Liver (tissue), 9 donors: ENCODE results near the gene USP16. TPM values are rescaled to one million over a fixed set of nuclear protein-coding genes. Genes with fewer than 3 reads are reported as not detected.

Source experiments
- DNase-seq: peaks from one replicate; pipeline ENCODE4 v3.0.0-alpha.2; 2017; ENCODE audit warnings: low spot score
- H3K27ac ChIP-seq, 2 donors: one replicate each; pipeline ENCODE4 v1.7.0; 2013; ENCODE audit warnings: inconsistent platforms in 2 of 2, low read length in 2 of 2, control low read depth in 1 of 2, low read depth in 1 of 2, mild to moderate bottlenecking in 1 of 2
- H3K27me3 ChIP-seq, 4 donors: one replicate each; pipeline versions ENCODE4 v1.6.1 to v1.7.0; 2013; ENCODE audit warnings: low read length in 3 of 4, inconsistent platforms in 1 of 4, mild to moderate bottlenecking in 1 of 4, moderate library complexity in 1 of 4; ENCODE audit not compliant: control insufficient read depth in 4 of 4, insufficient read depth in 4 of 4
- H3K36me3 ChIP-seq, 4 donors: one replicate each; pipeline versions ENCODE4 v1.6.1 to v1.7.0; 2013; ENCODE audit warnings: low read length in 3 of 4, mild to moderate bottlenecking in 3 of 4, low read depth in 1 of 4, moderate library complexity in 1 of 4; ENCODE audit not compliant: control insufficient read depth in 4 of 4, insufficient read depth in 3 of 4
- H3K4me1 ChIP-seq, 4 donors: one replicate each; pipeline versions ENCODE4 v1.6.1 to v1.7.0; 2013; ENCODE audit warnings: low read length in 3 of 4, mild to moderate bottlenecking in 3 of 4, moderate library complexity in 1 of 4; ENCODE audit not compliant: control insufficient read depth in 4 of 4, insufficient read depth in 4 of 4
- H3K4me3 ChIP-seq, 3 donors: one replicate each; pipeline versions ENCODE4 v1.6.1 to v1.7.0; 2013; ENCODE audit warnings: low read length in 3 of 3, control low read depth in 1 of 3, low read depth in 1 of 3, mild to moderate bottlenecking in 1 of 3
- H3K9ac ChIP-seq, 2 donors: one replicate each; pipeline ENCODE4 v1.7.0; 2013; ENCODE audit warnings: low read length in 2 of 2, mild to moderate bottlenecking in 2 of 2, moderate library complexity in 2 of 2, control low read depth in 1 of 2, low read depth in 1 of 2
- H3K9me3 ChIP-seq, 4 donors: one replicate each; pipeline versions ENCODE4 v1.6.1 to v1.7.0; 2013; ENCODE audit warnings: low read length in 3 of 4; ENCODE audit not compliant: control insufficient read depth in 4 of 4
- ATF3 ChIP-seq: IDR thresholded peaks from 2 replicates; pipeline ENCODE4 v1.6.1; 2016; ENCODE audit warnings: antibody characterized with exemption
- CTCF ChIP-seq: fragments of 150-350 bp; IDR thresholded peaks from 2 replicates; pipeline ENCODE4 v1.5.1; 2017; ENCODE audit warnings: improper control_type of control experiment, low read depth, low read length; ENCODE audit not compliant: missing input control
- EGR1 ChIP-seq, 2 donors: IDR thresholded peaks; 2 replicates each; pipeline ENCODE4 v1.6.1; 2016 to 2018; ENCODE audit warnings: antibody characterized with exemption in 2 of 2, low read depth in 2 of 2
- FOXA1 ChIP-seq: IDR thresholded peaks from 2 replicates; pipeline ENCODE4 v1.6.1; 2016; ENCODE audit warnings: antibody characterized with exemption
- FOXA2 ChIP-seq: IDR thresholded peaks from 2 replicates; pipeline ENCODE4 v1.6.1; 2016; ENCODE audit warnings: antibody characterized with exemption
- GABPA ChIP-seq, 2 donors: IDR thresholded peaks in 1 of 2; conservative IDR thresholded peaks in 1 of 2; 2 replicates each; pipeline ENCODE4 v1.6.1; 2016; ENCODE audit warnings: antibody characterized with exemption in 2 of 2, mild to moderate bottlenecking in 1 of 2, moderate library complexity in 1 of 2
- HNF4A ChIP-seq, 2 donors: conservative IDR thresholded peaks; 2 replicates each; pipeline ENCODE4 v1.6.1; 2016; ENCODE audit warnings: antibody characterized with exemption in 2 of 2, mild to moderate bottlenecking in 2 of 2
- HNF4G ChIP-seq: IDR thresholded peaks from 2 replicates; pipeline ENCODE4 v1.6.1; 2016; ENCODE audit warnings: antibody characterized with exemption
- JUND ChIP-seq, 2 donors: IDR thresholded peaks; 2 replicates each; pipeline ENCODE4 v1.6.1; 2016; ENCODE audit warnings: antibody characterized with exemption in 2 of 2
- MAX ChIP-seq: IDR thresholded peaks from 2 replicates; pipeline ENCODE4 v1.6.1; 2016; ENCODE audit warnings: antibody characterized with exemption
- NR2F2 ChIP-seq: IDR thresholded peaks from 2 replicates; pipeline ENCODE4 v1.6.1; 2016; ENCODE audit warnings: antibody characterized with exemption
- RAD21 ChIP-seq, 2 donors: IDR thresholded peaks; 2 replicates each; pipeline ENCODE4 v1.6.1; 2016; ENCODE audit warnings: antibody characterized with exemption in 2 of 2, mild to moderate bottlenecking in 2 of 2
- REST ChIP-seq: IDR thresholded peaks from 2 replicates; pipeline ENCODE4 v1.6.1; 2016; ENCODE audit warnings: antibody characterized with exemption, mild to moderate bottlenecking
- RXRA ChIP-seq, 2 donors: IDR thresholded peaks; 2 replicates each; pipeline ENCODE4 v1.6.1; 2017 to 2018; ENCODE audit warnings: antibody characterized with exemption in 2 of 2, mild to moderate bottlenecking in 1 of 2
- SP1 ChIP-seq: IDR thresholded peaks from 2 replicates; pipeline ENCODE4 v1.6.1; 2018; ENCODE audit warnings: antibody characterized with exemption, mild to moderate bottlenecking
- TAF1 ChIP-seq: conservative IDR thresholded peaks from 2 replicates; pipeline ENCODE4 v1.6.1; 2016; ENCODE audit warnings: antibody characterized with exemption, mild to moderate bottlenecking
- YY1 ChIP-seq: IDR thresholded peaks from 2 replicates; pipeline ENCODE4 v1.6.1; 2016; ENCODE audit warnings: antibody characterized with exemption, mild to moderate bottlenecking
- ZBTB33 ChIP-seq: IDR thresholded peaks from 2 replicates; pipeline ENCODE4 v1.6.1; 2016; ENCODE audit warnings: antibody characterized with exemption
- WGBS: extraction: QIAGEN DNeasy Blood & Tissue Kit; methylation state at CpG from one replicate; pipeline ENCODE4 v1.1.7; 2013; 5-methylcytosine and 5-hydroxymethylcytosine counted together
- polyA plus RNA-seq, 2 donors: library from polyadenylated mRNA; stranded (reverse) in 1 of 2; unstranded in 1 of 2; fragments of 200-250 nt in 1 of 2; fragments of >200 nt in 1 of 2; fragmentation: Nextera tagmentation in 1 of 2; extraction: Ambion mirVana in 1 of 2; gene quantifications; one replicate each; pipeline versions ENCODE4 v1.2.1 to v1.2.3, GENCODE V29; 2013 to 2015
- total RNA-seq, 2 donors: library from RNA; depleted of rRNA; stranded (reverse); fragments of >200 nt; gene quantifications; one replicate each; pipeline ENCODE4 v1.2.3, GENCODE V29; 2014
- donor health status: healthy.
- donor health status: healthy.
- donor health status: healthy.
- donor health status: healthy.
- donor health status: healthy.

USP16 gene
- total and polyA plus RNA-seq, 4 donors: 13.3 to 45.3 (median 18.1) TPM

GRCh38 chr21:29082046-29082815, 57.8 kb downstream of the USP16 start:
- Histone ChIP-seq H3K4me1 (peaks cover 0 to 5% (median 2%) of the 10 kb centered on the region in 4 donors), H3K9ac (no peak overlapping the region), H3K9me3 (no peaks in the 10 kb centered on the region), H3K36me3 (no peaks in the 10 kb centered on the region), H3K27ac (no peak overlapping the region), H3K4me3 (no peak overlapping the region), H3K27me3 (no peaks in the 10 kb centered on the region)
- 85% methylated on average over 3 of the region's 3 CpGs for WGBS
- DNase-seq: no peak
- no peak for TF ChIP-seq HNF4A (conservative IDR thresholded peaks at IDR 0.05)
- TF ChIP-seq RAD21 (IDR thresholded peaks at IDR 0.05): no peak
- no peak for TF ChIP-seq TAF1
- TF ChIP-seq HNF4G: no peak
- no peak for TF ChIP-seq GABPA (IDR thresholded peaks at IDR 0.05 in 1 of 2, conservative IDR thresholded peaks at IDR 0.05 in 1 of 2)
- no peak for TF ChIP-seq ZBTB33
- no peak for TF ChIP-seq SP1
- TF ChIP-seq NR2F2: no peak
- no peak for TF ChIP-seq ATF3
- TF ChIP-seq MAX: no peak
- no peak for TF ChIP-seq YY1

- H3K27me3 ChIP-seq: no peaks in the 10 kb centered on the region
- WGBS: 96% methylated on average over 3 of the region's 3 CpGs
- H3K27ac ChIP-seq: no peak overlapping the region
- TF ChIP-seq HNF4G (no peak), FOXA2 (no peak), ATF3 (no peak), NR2F2 (no peak), JUND (IDR thresholded peaks at IDR 0.05) (no peak), REST (no peak), SP1 (no peak), RXRA (IDR thresholded peaks at IDR 0.05) (no peak), HNF4A (conservative IDR thresholded peaks at IDR 0.05) (no peak), RAD21 (IDR thresholded peaks at IDR 0.05) (no peak), FOXA1 (no peak), YY1 (no peak), TAF1 (no peak), ZBTB33 (no peak), GABPA (IDR thresholded peaks at IDR 0.05 in 1 of 2, conservative IDR thresholded peaks at IDR 0.05 in 1 of 2) (no peak), EGR1 (IDR thresholded peaks at IDR 0.05; ENCODE audit: low read depth in 2 of 2) (no peak), CTCF (no peak), MAX (no peak)
- H3K4me1 ChIP-seq: peaks cover 0 to 5% (median 0%) of the 10 kb centered on the region in 4 donors
- no peaks in the 10 kb centered on the region for H3K36me3 ChIP-seq
- H3K9ac ChIP-seq: no peak overlapping the region
- H3K4me3 ChIP-seq: no peak overlapping the region
- no peak for DNase-seq
- H3K9me3 ChIP-seq: no peaks in the 10 kb centered on the region
Observed at GRCh38 chr21:29083306-29083705, 58.8 kb downstream of the USP16 start.
